ENCODE results near the gene TRIM71. TPM values are rescaled to one million over a fixed set of nuclear protein-coding genes. Genes with fewer than 3 reads are reported as not detected.

Gene TRIM71
- total and polyA plus RNA-seq, 8 donors, result 2.2 to 8.3 (median 6.9) TPM

DNA sequence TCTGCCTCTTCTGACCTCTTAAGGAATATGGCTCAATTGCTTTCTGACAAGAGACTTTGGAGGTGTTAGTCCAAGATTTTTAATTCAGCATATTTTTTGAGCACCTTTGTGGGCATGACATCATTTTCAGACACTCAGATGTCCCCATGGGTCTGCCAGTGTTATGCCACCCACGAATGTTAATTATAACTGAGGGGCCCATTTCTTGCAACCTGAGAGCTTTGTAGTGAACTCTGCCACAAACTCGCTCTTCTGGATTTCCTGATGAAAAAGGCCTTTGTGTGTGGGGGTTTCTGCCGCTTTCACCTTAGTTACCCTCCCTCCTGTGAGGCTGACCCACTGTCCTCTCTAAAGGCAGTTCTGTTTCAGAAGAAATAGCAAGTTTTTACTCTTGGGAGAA is 69.1 kb downstream of the TRIM71 start:
- Histone ChIP-seq H3K27ac (no peak overlapping the region), H3K27me3 (no peaks in the 10 kb centered on the region), H3K4me3 (no peak overlapping the region), H3K4me1 (no peaks in the 10 kb centered on the region), H3K9me3 (no peaks in the 10 kb centered on the region), H3K36me3 (peaks cover 0 to 13% of the 10 kb centered on the region in 2 donors)
- intact Hi-C loops (cut with DNase I), result no loop called here
- TF ChIP-seq, protein P1, sequence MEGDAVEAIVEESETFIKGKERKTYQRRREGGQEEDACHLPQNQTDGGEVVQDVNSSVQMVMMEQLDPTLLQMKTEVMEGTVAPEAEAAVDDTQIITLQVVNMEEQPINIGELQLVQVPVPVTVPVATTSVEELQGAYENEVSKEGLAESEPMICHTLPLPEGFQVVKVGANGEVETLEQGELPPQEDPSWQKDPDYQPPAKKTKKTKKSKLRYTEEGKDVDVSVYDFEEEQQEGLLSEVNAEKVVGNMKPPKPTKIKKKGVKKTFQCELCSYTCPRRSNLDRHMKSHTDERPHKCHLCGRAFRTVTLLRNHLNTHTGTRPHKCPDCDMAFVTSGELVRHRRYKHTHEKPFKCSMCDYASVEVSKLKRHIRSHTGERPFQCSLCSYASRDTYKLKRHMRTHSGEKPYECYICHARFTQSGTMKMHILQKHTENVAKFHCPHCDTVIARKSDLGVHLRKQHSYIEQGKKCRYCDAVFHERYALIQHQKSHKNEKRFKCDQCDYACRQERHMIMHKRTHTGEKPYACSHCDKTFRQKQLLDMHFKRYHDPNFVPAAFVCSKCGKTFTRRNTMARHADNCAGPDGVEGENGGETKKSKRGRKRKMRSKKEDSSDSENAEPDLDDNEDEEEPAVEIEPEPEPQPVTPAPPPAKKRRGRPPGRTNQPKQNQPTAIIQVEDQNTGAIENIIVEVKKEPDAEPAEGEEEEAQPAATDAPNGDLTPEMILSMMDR (IDR thresholded peaks at IDR 0.05), result no peak
- ATAC-seq, result no peak
- no peak for DNase-seq

DNA sequence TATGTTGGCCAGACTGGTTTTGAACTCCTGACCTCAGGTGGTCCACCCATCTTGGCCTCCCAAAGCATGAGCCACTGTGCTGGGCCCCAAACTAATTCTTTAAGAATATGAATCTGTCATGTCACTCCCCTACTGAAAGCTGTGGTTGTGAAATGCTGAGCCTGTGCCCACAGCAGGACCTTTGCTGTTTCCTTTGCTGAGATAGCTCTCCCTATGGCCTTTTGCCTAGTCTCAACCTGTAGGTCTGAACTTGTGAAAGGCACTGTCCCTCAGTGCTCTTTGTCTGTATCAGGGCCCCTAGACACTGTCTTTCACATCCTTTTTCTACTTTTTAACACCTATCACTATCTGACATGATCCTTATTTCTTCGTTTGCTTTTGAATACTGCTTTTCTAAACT is 70.9 kb downstream of the TRIM71 start:
- Histone ChIP-seq H3K4me1 (no peaks in the 10 kb centered on the region), H3K27ac (no peak overlapping the region), H3K36me3 (peaks cover 0 to 13% of the 10 kb centered on the region in 2 donors), H3K9me3 (no peaks in the 10 kb centered on the region), H3K27me3 (no peaks in the 10 kb centered on the region), H3K4me3 (no peak overlapping the region)
- TF ChIP-seq, protein P1 (IDR thresholded peaks at IDR 0.05), result no peak
- DNase-seq, result no peak
- intact Hi-C loops (cut with DNase I), result no loop called here
- no peak for ATAC-seq

DNA sequence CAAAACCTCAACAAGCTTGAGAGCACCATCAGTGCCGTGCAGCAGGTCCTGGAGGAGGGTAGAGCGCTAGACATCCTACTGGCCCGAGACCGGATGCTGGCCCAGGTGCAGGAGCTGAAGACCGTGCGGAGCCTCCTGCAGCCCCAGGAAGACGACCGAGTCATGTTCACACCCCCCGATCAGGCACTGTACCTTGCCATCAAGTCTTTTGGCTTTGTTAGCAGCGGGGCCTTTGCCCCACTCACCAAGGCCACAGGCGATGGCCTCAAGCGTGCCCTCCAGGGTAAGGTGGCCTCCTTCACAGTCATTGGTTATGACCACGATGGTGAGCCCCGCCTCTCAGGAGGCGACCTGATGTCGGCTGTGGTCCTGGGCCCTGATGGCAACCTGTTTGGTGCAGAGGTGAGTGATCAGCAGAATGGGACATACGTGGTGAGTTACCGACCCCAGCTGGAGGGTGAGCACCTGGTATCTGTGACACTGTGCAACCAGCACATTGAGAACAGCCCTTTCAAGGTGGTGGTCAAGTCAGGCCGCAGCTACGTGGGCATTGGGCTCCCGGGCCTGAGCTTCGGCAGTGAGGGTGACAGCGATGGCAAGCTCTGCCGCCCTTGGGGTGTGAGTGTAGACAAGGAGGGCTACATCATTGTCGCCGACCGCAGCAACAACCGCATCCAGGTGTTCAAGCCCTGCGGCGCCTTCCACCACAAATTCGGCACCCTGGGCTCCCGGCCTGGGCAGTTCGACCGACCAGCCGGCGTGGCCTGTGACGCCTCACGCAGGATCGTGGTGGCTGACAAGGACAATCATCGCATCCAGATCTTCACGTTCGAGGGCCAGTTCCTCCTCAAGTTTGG is 72.9 kb downstream of the TRIM71 start:
- H3K9me3 ChIP-seq, result no peaks in the 10 kb centered on the region
- H3K36me3 ChIP-seq, result peaks cover 0 to 13% of the 10 kb centered on the region in 2 donors
- no peak overlapping the region for H3K27ac ChIP-seq
- H3K4me3 ChIP-seq, result no peak overlapping the region
- DNase-seq (no peak), ATAC-seq (no peak)
- no peaks in the 10 kb centered on the region for H3K27me3 ChIP-seq
- TF ChIP-seq, protein P1 (IDR thresholded peaks at IDR 0.05), result no peak
- intact Hi-C loops (cut with DNase I), result no loop called here
- no peaks in the 10 kb centered on the region for H3K4me1 ChIP-seq

DNA sequence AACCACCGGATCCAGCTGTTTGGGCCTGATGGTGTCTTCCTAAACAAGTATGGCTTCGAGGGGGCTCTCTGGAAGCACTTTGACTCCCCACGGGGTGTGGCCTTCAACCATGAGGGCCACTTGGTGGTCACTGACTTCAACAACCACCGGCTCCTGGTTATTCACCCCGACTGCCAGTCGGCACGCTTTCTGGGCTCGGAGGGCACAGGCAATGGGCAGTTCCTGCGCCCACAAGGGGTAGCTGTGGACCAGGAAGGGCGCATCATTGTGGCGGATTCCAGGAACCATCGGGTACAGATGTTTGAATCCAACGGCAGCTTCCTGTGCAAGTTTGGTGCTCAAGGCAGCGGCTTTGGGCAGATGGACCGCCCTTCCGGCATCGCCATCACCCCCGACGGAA is 73.6 kb downstream of the TRIM71 start:
- H3K27me3 ChIP-seq, result no peaks in the 10 kb centered on the region
- no peak overlapping the region for H3K4me3 ChIP-seq
- ATAC-seq, result no peak
- intact Hi-C loops (cut with DNase I), result no loop called here
- peaks cover 0 to 13% of the 10 kb centered on the region in 2 donors for H3K36me3 ChIP-seq
- H3K4me1 ChIP-seq, result no peaks in the 10 kb centered on the region
- H3K9me3 ChIP-seq, result no peaks in the 10 kb centered on the region
- TF ChIP-seq, protein P1 (IDR thresholded peaks at IDR 0.05), result no peak
- H3K27ac ChIP-seq, result no peak overlapping the region
- DNase-seq, result no peak

DNA sequence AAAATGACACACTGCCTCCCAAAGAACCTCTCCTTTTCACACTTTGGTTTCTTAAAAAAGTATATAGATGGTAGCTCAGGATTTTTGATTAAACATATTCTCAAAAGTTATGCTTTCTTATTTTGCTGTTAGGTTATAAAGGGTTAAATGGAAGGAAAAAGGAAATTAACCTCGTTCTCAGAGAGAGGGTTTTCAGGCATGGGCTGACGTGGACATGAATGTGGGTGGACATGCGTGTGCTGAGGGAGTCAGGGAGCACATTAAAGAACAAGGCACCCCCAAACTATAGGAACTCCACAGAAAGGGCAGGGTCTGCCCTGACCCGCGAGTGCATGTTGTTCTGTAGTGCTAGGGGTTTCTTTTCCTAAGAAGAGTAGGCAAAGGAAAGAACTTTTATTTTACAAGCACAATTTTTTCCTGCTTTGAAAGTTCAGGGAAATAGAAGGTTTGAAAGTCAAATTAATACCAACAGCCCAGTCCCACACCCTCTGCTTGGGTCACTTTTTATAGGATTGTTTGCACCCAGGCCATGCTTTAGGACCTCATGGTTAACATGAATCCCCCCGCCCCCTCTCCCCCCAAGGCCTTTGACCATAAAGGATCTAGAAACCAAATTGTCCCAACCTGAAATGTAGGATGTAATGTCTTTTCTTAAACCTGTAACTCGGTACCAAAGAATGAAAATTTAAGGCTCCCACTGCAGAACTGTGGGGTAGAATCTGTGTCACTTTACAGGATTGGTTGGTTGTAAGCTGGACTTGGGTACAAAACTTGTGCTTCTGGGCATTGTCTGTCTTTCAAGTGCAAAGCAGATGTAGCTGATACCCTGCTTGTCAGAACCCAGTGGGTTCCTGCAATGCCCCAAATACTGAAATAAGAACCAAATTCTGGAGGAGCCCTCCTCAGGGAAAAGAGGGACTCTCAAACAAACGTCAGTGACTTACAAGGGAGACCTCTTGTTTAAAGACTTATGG is 75.1 kb downstream of the TRIM71 start:
- Histone ChIP-seq H3K27ac (no peak overlapping the region), H3K4me3 (no peak overlapping the region), H3K27me3 (no peaks in the 10 kb centered on the region), H3K9me3 (no peaks in the 10 kb centered on the region), H3K4me1 (no peaks in the 10 kb centered on the region), H3K36me3 (peaks cover 0 to 13% of the 10 kb centered on the region in 2 donors)
- intact Hi-C loops (cut with DNase I), result no loop called here
- ATAC-seq, result no peak
- TF ChIP-seq, protein P1 (IDR thresholded peaks at IDR 0.05), result no peak
- DNase-seq, result no peak
